ENCODE results near the gene KCNJ2.

KCNJ2 gene

DNA sequence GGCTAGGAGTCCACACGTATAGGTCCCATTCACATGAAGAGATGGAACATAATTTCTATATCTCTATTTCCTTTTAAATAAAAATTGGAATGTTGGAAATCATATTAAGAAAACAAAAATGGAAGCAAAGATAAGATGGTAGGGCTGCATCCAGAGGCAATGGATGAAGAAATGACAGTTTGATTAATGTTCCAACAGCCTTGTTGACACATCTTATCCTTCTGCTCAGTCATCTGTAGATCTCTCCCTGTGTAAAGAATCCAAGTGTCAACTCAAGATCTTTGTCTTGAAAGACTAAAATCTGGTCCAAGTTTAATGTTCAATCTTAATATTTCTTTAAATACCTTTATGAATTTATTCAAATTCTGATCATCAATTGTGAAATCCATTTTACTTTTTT, 7.8 kb upstream of the KCNJ2 start:
- no peak for DNase-seq

DNA sequence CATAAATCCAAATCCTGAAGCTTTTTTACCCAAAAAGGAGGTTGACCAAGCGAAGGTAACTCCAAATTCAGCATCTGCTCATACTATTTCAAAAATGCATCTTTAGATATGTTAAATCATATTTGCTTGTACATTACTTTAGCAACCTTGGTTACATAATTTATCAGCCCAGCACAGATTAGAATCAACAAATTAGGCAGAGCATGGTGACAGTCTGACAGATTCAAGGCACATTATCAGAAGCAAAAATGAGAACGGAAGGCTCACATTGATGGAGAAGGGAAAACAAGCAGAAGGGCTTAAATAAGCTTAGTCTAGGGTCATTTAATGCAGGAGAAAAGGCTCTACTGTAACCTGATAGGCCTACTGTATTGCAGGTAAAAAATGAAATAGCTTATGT, 3.9 kb upstream of the KCNJ2 start:
- no peak for DNase-seq

DNA sequence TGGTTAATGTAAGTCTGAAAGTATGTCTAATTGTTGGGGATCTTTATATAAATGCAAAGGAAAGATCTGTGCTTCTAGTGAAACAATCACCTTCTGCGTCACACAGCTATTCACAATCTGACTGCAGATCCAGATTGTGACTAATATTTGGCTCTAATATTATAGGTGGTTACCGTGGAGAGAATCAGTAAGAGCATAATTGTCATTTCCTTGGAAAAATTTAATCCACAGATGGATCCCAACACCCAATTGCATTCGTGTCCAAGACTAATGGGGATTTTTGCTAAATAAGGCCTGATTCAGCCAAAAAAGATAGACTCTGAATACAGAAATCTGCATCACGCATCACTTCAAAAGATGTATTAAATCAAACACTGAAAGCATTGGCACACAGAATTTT, 2.7 kb upstream of the KCNJ2 start:
- no peak for DNase-seq

DNA sequence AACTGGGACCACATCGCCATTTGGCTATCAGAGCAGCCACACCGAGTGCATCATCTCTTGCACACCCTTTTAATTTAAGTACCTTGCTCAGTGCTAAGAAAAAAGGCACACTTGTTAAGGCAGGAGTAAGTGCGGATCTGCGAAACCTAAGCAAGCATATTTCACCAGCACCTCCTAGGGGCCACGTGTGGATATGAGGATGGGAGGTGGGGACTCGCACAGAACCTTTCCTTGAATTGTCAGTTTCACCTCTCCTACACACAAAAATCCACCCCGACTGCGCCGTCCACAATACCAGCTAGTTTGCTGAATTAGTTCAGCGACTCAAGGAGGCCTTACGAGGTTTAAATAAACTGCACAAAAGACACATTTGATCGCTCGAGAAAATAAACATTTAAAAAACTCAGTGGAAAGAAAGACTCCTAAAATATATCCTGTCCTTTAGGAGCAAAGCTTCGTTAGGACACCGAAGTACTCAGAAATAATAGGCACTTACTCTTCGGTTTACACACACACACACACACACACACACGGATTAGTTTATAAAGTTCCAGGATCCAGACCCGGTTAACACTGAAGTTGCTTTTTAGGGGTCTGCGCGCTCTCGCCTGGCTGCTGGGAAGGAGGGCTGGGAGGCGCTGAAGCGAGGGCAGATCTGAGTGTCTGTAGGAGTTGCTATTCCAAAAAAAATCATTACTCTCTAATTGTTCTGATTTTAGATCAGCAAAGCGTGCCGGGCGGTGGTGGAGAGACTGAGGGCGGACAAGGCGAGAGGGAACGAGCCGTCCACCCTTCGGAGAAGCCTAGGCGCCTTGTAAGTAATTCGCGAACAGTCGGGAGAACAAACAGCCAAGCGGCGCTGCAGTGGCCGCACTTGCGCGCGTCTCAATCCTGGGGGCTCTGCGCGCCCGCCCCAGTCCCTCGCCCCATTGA, 1.0 kb upstream of the KCNJ2 start:
- no peak for DNase-seq

DNA sequence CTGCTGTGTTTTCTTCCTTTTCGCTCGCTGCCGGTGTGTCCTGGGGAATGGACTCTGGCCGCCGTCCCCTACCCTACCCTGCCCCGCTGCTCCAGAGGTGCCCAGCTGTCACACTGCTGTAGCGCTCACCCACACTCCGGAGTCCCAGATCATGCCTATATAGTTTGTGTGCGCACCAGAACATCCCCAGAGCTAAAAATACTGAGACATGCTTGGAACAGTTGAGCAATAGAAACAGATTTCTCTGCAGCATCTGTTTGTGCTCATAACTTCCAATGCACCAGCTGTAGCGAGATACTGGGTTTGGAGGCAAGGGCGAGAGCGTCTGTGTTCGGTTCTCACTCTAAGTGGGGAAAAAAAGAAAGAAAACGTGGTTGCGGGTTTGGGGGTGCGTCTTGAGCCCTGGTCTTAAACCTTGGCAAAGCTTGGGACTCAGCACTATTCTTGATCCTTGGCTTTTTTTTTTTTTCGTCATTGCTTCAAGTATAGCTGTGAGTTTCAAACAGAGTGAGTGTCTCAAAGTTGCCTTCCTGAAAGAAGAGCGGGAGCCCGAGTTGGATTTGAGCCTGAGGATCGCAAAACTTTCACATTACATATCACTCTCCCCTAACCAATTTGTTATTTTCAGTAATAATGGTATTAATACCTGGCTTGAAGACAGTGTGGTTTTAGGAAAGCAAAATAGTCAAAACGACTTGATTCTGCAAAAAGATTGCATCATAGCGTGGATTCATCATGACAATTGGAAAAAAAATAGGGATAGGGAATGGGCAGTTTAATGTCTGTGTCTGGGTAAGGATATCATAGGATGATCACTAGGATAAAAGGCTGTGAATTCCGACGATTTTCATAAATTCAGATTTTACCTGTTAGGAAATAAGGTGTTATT, 621 bp downstream of the KCNJ2 start:
- no peak for DNase-seq

DNA sequence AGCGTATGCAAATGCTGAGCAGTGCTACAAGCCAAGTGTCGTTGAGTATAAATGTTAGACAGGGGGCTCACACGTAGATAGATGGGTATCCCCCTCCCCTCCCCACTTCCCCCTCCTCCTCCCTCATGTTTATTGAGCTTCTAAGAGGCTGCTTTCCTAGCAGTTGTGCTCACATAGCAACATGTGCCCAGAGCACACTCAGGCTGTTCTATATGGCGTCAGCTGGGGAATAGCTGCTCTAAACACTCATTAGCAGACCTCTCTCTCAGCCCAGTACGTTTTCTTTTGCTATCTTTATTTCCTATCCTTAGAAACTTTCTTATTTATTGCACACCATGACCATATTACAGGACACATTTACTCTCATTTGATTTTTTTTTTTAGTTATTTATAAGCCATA, 1.8 kb downstream of the KCNJ2 start:
- DNase-seq, result no peak

DNA sequence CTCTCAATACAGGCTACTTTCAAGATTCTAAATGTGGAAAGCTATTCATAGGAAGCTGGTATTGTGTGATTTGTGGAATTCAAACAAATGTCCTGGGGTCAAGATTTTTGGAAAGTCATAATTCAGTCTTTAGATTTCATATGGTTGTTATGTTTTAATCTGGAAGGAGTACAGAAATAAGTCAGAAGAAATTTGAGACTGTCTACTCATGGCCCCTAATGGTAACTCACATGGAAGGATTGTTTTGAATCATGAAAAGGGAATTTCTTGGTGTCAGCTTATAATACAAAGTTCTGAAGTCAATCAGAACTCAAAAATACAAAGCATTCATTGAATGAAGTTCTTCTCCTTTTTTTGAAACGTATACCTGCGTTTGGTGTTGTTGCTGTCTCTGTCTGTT, 3.1 kb downstream of the KCNJ2 start:
- DNase-seq, result no peak

DNA sequence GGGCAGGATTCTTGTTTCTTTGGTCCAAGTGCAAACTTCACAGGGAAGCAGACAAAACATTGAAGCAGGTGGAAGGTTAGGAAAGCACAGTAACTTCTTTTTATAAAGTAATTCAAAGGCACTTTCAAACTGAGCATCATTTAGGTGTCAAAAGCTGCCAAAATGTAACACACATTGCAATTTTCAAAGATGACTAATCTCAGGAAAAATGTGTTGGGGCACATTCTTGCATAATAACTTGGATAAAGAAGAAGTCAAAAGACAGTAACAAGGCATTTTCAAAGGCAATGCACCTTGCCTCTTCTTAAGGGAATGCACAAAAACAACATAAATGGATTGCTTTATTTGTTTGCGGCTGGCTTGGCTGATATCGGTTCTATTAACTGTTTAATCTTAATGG, 3.6 kb downstream of the KCNJ2 start:
- DNase-seq, result no peak

DNA sequence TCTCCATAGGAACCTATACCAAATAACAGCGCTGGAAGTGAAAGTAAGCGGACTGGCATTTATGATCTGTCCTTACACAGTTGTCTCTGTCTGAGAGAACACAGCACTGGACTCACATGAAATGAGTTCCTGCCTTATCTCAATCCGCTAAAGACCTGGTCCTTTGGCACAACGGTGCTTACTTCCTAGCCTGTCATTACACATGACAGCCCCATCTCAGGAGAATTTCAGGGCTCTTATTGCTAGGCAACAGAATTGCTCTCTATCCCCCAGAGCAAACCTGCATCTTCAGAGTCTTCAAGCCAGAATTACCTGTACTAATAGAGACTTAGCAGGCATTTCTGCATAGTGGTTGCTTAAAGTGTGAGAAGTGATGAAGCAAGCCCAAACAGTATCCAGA, 4.3 kb downstream of the KCNJ2 start:
- no peak for DNase-seq

DNA sequence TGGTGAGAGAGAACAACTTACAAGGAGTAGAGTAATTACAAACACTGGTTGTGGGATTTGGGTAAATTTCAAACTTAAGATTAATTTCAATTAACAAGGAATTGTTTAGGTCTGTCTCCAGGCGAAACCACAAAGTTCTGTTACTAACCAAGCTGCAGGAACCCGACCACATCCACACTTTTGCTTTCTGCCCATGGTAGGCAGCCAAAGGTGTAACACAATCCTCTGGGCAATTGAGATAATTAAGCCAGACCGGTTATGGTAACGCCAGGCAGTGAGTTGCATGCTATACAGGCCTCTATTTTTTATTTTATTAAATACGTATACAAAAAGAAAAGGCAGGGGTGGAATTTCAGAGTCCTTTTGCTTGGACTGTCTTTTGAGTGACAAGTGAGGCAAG, 12.0 kb downstream of the KCNJ2 start:
- DNase-seq, result no peak

DNA sequence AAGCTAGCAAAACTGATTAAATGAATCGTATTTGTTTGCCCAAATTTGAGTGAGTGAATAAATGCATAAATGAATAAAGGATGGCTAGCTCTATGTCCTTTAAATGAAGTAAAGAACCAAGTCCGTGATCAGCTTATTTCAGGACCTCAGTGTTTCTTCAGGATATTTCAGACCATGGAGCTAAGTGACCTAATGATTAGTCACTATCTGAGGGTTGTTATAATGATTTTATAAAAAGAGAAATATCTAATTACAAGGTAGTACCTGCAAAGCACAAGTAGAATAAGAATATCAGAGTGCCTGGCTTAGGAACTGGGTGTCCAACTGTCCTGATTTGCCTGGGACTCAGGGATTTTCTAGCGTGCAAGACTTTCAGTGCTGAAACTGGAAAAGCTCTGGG, 12.5 kb downstream of the KCNJ2 start:
- DNase-seq, result no peak

DNA sequence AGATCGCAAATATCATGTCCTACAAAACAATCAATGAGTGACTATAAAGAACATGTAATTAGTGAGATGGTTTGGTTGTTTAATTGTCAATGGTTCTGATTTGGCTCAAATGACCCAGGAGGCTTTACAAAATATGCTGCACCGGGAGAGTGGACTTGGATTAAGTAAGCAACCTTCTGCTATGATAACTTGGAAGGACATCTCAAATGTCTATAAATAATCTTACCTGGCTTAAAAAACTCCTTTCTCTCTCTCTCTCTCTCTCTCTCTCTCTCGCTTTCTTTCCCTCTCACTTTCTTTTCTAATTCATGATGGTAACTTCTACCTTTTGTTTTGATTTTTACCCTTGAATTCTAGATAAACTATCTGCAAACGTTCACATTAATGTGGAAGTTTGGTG, 14.2 kb downstream of the KCNJ2 start:
- DNase-seq, result no peak

DNA sequence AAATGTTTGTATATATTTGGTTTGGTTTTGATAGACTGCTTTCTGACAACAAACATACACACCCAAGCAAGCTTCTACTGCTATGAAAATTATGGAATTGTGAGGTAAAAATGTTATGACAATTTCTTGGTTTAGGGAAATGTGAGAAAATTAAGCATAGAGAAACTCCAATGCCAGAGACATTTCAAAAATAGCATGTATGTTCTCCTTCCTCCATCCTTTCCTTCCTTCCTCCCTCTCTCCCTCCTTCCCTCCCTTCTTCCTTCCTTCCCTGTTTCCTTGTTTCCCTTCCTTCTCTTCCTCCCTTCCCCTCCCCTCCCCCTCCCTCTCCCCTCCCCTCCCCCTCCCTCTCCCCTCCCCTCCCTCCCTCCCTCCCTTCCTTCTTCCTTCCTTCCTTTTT, 14.9 kb downstream of the KCNJ2 start:
- no peak for DNase-seq

DNA sequence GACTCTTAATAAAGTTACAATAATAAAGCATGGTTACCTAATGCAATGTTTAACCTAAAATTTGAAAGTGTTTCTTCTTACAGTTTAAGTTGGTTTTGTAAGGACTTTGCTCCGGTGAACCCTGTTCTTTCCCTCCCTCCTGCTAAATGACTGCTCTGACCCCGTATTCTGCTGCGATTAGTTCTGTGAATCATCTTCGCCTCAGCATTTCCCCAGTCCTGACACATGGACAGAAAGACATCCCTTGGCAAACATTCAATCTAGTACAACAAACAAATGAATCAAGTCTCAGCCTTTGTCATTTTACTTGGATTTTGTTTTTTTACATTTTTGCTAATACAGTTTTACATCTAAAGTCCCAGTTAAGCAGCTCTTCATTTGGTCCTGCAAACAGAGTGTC, 15.4 kb downstream of the KCNJ2 start:
- no peak for DNase-seq

DNA sequence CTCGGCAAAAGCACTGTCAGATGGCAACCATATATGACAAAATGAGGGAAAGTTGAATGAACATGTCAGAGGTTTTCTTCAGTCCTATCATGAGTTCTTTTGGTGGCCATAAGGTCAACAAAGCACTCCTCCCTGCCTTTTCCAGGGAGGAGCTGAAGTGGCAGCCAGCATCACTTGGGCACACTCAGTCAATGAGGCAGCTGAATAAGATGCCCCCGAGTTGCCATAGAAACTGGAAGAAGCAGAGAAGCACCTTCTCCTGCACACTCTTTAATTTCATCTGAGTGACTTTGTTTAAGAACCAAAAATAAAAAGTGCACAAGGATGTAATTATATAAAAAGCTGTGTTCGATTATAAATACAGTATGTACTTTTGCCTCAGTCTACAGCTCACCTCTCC, 16.0 kb downstream of the KCNJ2 start:
- no peak for DNase-seq

DNA sequence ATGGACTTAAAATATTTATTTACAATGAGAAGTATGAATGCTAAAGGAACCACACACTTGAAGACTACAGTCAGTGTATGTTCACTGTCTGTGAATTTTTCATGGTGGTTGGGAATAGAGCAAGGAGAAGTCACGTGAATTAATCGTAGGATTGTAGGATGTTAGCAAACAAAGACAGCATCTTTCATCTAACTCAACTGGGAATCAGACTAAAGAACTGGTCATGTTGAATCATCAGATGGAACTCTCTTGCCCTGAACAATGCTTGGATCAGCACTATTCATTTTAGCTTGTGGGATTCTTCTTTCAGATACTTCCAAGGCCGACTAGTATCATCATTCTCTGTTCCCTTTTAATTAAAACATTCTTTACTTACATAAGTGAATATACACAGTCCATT, 18.1 kb downstream of the KCNJ2 start:
- DNase-seq, result no peak

DNA sequence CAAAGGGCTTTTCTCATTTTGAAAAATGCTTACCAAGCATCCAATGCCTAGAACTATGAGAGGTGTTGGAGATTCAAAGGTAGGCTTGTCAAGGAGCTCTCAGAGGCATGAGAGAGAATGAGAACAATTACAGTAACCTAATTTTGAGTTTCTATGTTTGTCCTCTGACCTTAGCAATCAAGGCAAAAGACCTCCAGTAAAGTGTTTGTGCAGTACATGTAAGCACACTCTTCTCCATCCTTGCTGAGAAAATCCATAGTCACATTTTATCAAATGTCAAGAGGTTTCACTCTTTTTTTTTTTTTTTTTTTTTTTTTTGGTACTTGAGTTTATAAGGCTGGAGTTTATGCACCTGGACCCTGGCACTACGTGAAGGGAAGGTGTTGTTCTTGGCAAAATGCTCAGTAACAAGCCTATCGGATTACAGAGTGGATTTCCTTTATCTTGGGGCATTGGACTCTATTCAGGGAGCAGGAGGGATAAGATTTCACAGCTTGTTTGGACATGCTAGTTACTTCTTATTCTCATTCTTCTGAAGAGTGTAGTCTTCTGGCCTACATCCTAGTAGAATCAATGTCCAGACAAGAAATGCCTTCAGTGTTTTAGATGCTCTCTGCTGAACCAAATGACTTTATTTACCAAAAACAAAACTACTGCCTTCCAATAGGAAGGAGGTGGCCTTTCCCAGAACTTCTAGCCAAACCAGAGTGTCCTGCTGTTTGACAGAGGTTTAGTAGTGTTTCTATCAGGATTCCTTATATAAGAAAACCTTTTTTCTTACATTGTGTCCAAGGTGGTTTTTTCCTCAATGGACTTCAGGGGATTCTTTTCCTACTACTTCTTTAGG, 21.9 kb downstream of the KCNJ2 start:
- DNase-seq, result no peak

DNA sequence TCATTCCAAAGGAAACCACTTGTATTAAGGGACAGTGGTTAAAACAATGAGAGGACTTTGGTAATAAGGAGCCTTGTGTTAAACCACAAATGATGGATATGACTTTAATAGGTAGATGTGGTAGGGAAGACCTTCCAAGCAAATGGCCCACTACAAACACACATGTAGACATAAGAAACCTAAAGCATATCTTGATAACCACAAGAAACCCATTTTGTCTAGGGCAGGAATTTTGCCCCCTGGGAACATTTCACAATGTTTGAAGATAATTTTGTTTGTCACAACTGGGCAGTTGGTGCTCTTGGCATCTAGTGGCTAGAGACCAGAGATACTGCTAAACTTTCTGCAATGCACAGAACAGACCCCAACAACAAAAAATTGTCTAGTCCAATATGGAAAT, 25.8 kb downstream of the KCNJ2 start:
- DNase-seq, result no peak

DNA sequence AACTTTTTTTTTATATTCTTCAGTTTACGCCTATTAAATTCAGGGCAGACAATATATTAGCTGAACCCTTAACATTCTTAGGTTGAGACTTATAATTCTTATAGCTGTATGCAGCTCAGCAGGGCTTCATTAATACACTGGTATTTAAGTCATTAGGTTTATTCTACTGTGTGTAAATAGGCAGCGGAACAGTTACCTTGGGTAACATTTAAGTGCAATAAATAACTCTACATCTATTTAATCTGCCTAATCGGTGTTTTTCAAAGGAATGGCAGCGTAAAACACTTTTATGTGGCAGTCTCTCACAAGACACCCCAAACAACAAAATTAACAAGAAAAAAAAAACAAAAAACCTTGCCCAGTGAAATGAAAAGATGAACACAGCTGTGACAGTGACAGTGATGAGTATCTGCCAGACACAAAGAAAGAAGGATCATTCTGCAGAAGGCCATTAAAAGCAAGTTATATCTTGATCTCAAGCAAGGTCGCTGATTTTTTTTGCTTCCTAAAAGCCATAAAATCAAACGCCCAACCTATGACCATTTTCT, 32.6 kb downstream of the KCNJ2 start:
- no peak for DNase-seq

DNA sequence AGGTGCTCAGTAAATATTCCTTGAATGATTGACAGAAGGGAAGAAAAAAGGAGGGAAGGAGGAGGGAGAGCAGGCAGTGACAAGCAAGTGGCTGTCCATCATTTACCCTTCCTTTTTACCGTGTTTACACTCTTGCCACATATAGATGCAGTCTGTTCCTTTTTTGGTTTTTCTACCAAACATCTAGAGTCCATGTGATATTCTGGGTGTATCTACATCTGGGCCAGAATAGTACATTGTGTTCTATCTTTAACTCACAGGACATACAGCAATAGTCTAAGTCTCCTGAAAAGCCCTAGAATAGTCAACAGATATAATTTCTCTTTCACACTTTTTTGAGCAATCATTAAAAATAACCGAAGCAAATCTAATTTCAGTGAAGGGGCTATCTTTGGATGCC, 33.5 kb downstream of the KCNJ2 start:
- DNase-seq, result no peak

DNA sequence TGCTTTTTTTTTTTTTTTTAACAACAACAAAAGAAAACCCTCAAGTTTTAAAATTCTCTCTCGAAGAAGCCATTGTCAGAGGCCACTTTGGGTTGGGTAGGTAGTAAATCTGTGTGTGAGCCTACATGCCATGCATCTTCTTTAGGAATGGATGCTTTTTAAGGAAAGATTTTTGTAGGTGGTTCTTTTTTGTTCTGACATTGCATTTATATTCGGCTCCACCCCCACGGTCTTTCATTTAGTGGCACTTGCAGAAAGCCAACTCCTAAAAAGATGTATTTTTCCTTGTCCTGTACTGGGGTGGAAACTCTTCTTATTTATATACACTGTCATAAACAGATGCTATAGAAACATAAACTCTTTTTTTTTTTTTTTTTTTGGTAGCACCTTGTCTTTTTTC, 35.1 kb downstream of the KCNJ2 start:
- DNase-seq, result no peak

DNA sequence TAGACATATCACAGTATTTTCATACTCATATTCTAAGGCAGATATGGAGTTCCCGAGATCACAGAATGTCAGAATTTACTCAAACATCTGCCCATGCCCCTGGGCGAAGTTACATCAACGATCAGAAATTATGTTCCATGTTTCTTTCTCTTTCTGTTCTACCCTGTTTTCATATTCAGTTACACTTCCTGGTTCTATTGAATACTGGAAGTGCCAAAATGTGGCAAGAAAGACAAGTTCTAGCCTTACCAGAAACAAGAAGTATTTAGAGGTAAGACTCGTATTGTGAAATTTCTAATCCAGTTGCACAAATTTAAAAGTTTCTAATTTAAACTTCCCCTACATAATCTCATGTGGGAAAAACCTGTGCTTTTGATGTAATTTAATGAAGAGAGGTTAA, 36.1 kb downstream of the KCNJ2 start:
- no peak for DNase-seq

All from activated CD8-positive, alpha-beta memory T cell treated with anti-CD3 and anti-CD28 coated beads, Interleukin-2, amount 50 U/mL, for 4 hours (primary cell).